Fibroblast of villous mesenchyme (primary cell): ENCODE measurements around the gene LRRC61. TPM values are rescaled to one million over a fixed set of nuclear protein-coding genes. Genes with fewer than 3 reads are reported as not detected.

Experiments
- DNase-seq: peaks from one replicate; pipeline ENCODE4 v3.0.0-alpha.2; 2010; ENCODE audit warnings: low read depth
- H3K4me3 ChIP-seq: 2 replicates; pipeline ENCODE4 v1.5.1; 2011; ENCODE audit warnings: low read depth, mild to moderate bottlenecking, low read length
- CTCF ChIP-seq: IDR thresholded peaks from 2 replicates; pipeline ENCODE4 v1.5.1; 2012; ENCODE audit warnings: low read depth, mild to moderate bottlenecking, low read length; ENCODE audit not compliant: insufficient read depth
- total RNA-seq: library from RNA; depleted of rRNA; stranded (reverse); fragments of >200 nt; gene quantifications from 2 replicates; pipeline ENCODE4 v1.2.3, GENCODE V29; 2012

The LRRC61 gene
- total RNA-seq, 1 donor, result 13.0 TPM

- TF ChIP-seq CTCF, result no peak
- peak overlapping the region; percentile 86 for H3K4me3 ChIP-seq
- no peak for DNase-seq
Observed at GRCh38 chr7:150367677-150368095, 44.5 kb downstream of the LRRC61 start.

- peak; percentile 84 for DNase-seq
- TF ChIP-seq CTCF, result no peak
- peak within 1 kb of the TSS; percentile 86 for H3K4me3 ChIP-seq
Observed at GRCh38 chr7:150368096-150368883, 45.1 kb downstream of the LRRC61 start, which contains the start of gene REPIN1. Gene REPIN1, plus strand, starts transcription at chr7:150368822. Its CDS starts 890 bp downstream, at chr7:150369712.

GRCh38 chr7:150368884-150369747 is 46.0 kb downstream of the LRRC61 start:
- peak overlapping the region; percentile 86 for H3K4me3 ChIP-seq
- peak; percentile 75 for DNase-seq
- TF ChIP-seq CTCF, result no peak

GRCh38 chr7:150369748-150370501 is 46.8 kb downstream of the LRRC61 start:
- H3K4me3 ChIP-seq, result peak overlapping the region; percentile 86
- DNase-seq, result no peak
- no peak for TF ChIP-seq CTCF

- H3K4me3 ChIP-seq, result peak overlapping the region; percentile 86
- DNase-seq, result no peak
- no peak for TF ChIP-seq CTCF
Observed at GRCh38 chr7:150370612-150371071, 47.5 kb downstream of the LRRC61 start.
